GM12891 (cell line): Measurements from ENCODE around the gene CBX1.

Source experiments
- PAX5 ChIP-seq: IDR thresholded peaks from 2 replicates; pipeline ENCODE4 v1.6.1; 2011; ENCODE audit warnings: low read length, moderate library complexity, mild to moderate bottlenecking; ENCODE audit not compliant: insufficient read depth, severe bottlenecking
- POLR2A ChIP-seq: IDR thresholded peaks from 2 replicates; pipeline ENCODE4 v1.6.1; 2011; ENCODE audit warnings: low read depth, low read length, control low read depth
- POLR2AphosphoS5 ChIP-seq: IDR thresholded peaks from 2 replicates; pipeline ENCODE4 v1.6.1; 2011; ENCODE audit warnings: low read depth, low read length, control low read depth
- SPI1 ChIP-seq: IDR thresholded peaks from 2 replicates; pipeline ENCODE4 v1.6.1; 2011; ENCODE audit warnings: low read depth, low read length, control low read depth
- TAF1 ChIP-seq: IDR thresholded peaks from 2 replicates; pipeline ENCODE4 v1.6.1; 2011; ENCODE audit warnings: low read depth, low read length, control low read depth

- TF ChIP-seq POLR2A: no peak
- no peak for TF ChIP-seq TAF1
- no peak for TF ChIP-seq POLR2AphosphoS5
- TF ChIP-seq PAX5: no peak
- TF ChIP-seq SPI1: no peak
Measured at GRCh38 chr17:48022901-48023300, 78.4 kb downstream of the CBX1 start.
